LHCN-M2 (cell line): ENCODE results near the gene SNX5. TPM values are rescaled to one million over a fixed set of nuclear protein-coding genes. Genes with fewer than 3 reads are reported as not detected.

ENCODE experiments used
- DNase-seq: peaks from one replicate; pipeline ENCODE4 v3.0.0-alpha.2; 2012; ENCODE audit warnings: low read depth
- total RNA-seq: library from RNA; depleted of rRNA; stranded (reverse); fragments of >200 nt; gene quantifications from 2 replicates; pipeline ENCODE4 v1.2.3, GENCODE V29; 2014

The SNX5 gene
- total RNA-seq, 1 experiment from 2014 or later, result 116 TPM

GRCh38 chr20:17992847-17993513 lies 24.4 kb upstream of the SNX5 start:
- DNase-seq, result no peak

GRCh38 chr20:17992224-17992637 lies 23.6 kb upstream of the SNX5 start:
- no peak for DNase-seq

GRCh38 chr20:17990278-17990972 lies 21.8 kb upstream of the SNX5 start:
- DNase-seq, result no peak

GRCh38 chr20:17987988-17988387 lies 19.4 kb upstream of the SNX5 start:
- DNase-seq, result no peak

GRCh38 chr20:17985388-17986018 lies 16.9 kb upstream of the SNX5 start:
- no peak for DNase-seq

- DNase-seq, result no peak
Observed at GRCh38 chr20:17976305-17976704, 7.7 kb upstream of the SNX5 start.

GRCh38 chr20:17972121-17972520 lies 3.5 kb upstream of the SNX5 start:
- no peak for DNase-seq

- DNase-seq, result peak; percentile 76
Observed at GRCh38 chr20:17971300-17972013, 2.9 kb upstream of the SNX5 start.

- DNase-seq, result peak; percentile 91
Observed at GRCh38 chr20:17969884-17970409, 1.4 kb upstream of the SNX5 start.

- peak; percentile 54 for DNase-seq
Observed at GRCh38 chr20:17969278-17969883, 787 bp upstream of the SNX5 start.

GRCh38 chr20:17967521-17968365 lies 851 bp downstream of the SNX5 start:
- DNase-seq, result peak; percentile 45

- DNase-seq, result peak; percentile 60
Observed at GRCh38 chr20:17966432-17967310, 1.9 kb downstream of the SNX5 start.

GRCh38 chr20:17965042-17965697 lies 3.4 kb downstream of the SNX5 start:
- no peak for DNase-seq

- DNase-seq, result no peak
Observed at GRCh38 chr20:17964632-17965031, 4.0 kb downstream of the SNX5 start.

- DNase-seq, result no peak
Observed at GRCh38 chr20:17964073-17964472, 4.5 kb downstream of the SNX5 start.

- DNase-seq, result no peak
Observed at GRCh38 chr20:17963114-17963897, 5.3 kb downstream of the SNX5 start.

GRCh38 chr20:17961587-17961940 lies 7.0 kb downstream of the SNX5 start:
- DNase-seq, result no peak

GRCh38 chr20:17960927-17961586 lies 7.5 kb downstream of the SNX5 start:
- DNase-seq, result peak; percentile 60
